ENCODE data around the gene MAD1L1. TPM values are rescaled to one million over a fixed set of nuclear protein-coding genes. Genes with fewer than 3 reads are reported as not detected.
"Not testable (repeated sequence)": the region's sequence is repeated elsewhere in the genome, so short reads cannot be mapped to it uniquely, and the experiment has no call there.

MAD1L1 gene
- total and polyA plus RNA-seq, 11 donors: 11.1 to 29.7 (median 20.9) TPM

- ATAC-seq (peak in 1 of 4 donors; percentile 55), DNase-seq (no peak)
- intact Hi-C loops (cut with DNase I): no loop called here
- Histone ChIP-seq H3K4me1 (peaks cover 0 to 10% (median 0%) of the 10 kb centered on the region in 12 donors), H3K36me3 (peaks cover 0 to 56% (median 22%) of the 10 kb centered on the region in 9 donors), H3K27me3 (no peaks in the 10 kb centered on the region), H3K9me3 (no peaks in the 10 kb centered on the region), H3K27ac (no peak overlapping the region), H3K4me3 (no peak overlapping the region)
- TF ChIP-seq CTCF (IDR thresholded peaks at IDR 0.05) (no peak), POLR2A (IDR thresholded peaks at IDR 0.05) (no peak)
- WGBS, 4 donors: 67 to 85% (median 78%) methylated on average over 25 to 27 of the region's 27 CpGs
Measured at GRCh38 chr7:2271273-2272026, 38.7 kb upstream of the MAD1L1 start.

- H3K4me1 ChIP-seq: peaks cover 0 to 10% (median 0%) of the 10 kb centered on the region in 12 donors
- H3K27ac ChIP-seq: no peak overlapping the region
- H3K9me3 ChIP-seq: no peaks in the 10 kb centered on the region
- 83 to 92% (median 86%) methylated on average over 8 of the region's 8 CpGs for WGBS, 4 donors
- intact Hi-C loops (cut with DNase I): no loop called here
- H3K27me3 ChIP-seq: no peaks in the 10 kb centered on the region
- ATAC-seq: no peak
- peaks cover 0 to 57% (median 20%) of the 10 kb centered on the region in 9 donors for H3K36me3 ChIP-seq
- TF ChIP-seq POLR2A (IDR thresholded peaks at IDR 0.05) (no peak), CTCF (IDR thresholded peaks at IDR 0.05) (no peak)
- DNase-seq: no peak
- H3K4me3 ChIP-seq: no peak overlapping the region
Measured at GRCh38 chr7:2270495-2270894, 37.8 kb upstream of the MAD1L1 start.

GRCh38 chr7:2269991-2270460, 37.3 kb upstream of the MAD1L1 start:
- Histone ChIP-seq H3K9me3 (no peaks in the 10 kb centered on the region), H3K27ac (peak overlapping the region in 3 of 12 donors; percentile 39 to 54 (median 40)), H3K4me1 (peaks cover 0 to 10% (median 0%) of the 10 kb centered on the region in 12 donors), H3K36me3 (peaks cover 0 to 56% (median 18%) of the 10 kb centered on the region in 9 donors), H3K27me3 (no peaks in the 10 kb centered on the region), H3K4me3 (no peak overlapping the region)
- DNase-seq (no peak), ATAC-seq (no peak)
- TF ChIP-seq POLR2A (IDR thresholded peaks at IDR 0.05) (no peak), CTCF (IDR thresholded peaks at IDR 0.05) (no peak)
- 87 to 89% (median 88%) methylated on average over 10 of the region's 10 CpGs for WGBS, 4 donors
- intact Hi-C loops (cut with DNase I): no loop called here

GRCh38 chr7:2269089-2269990, 36.6 kb upstream of the MAD1L1 start:
- H3K9me3 ChIP-seq; H3K4me3 ChIP-seq; ATAC-seq; DNase-seq; intact Hi-C loops (cut with DNase I); H3K27me3 ChIP-seq: not testable (repeated sequence)
- Histone ChIP-seq H3K36me3 (peaks cover 0 to 53% (median 12%) of the 10 kb centered on the region in 9 donors), H3K27ac (peak overlapping the region in 3 of 12 donors; percentile 39 to 54 (median 40)), H3K4me1 (peaks cover 0 to 10% (median 0%) of the 10 kb centered on the region in 12 donors)
- 51 to 68% (median 62%) methylated on average over 13 to 15 of the region's 18 CpGs for WGBS, 4 donors
